HG03108 (cell line): ENCODE measurements around the gene SCYL2.

Experiments
- ATAC-seq: cut with Tn5 transposase; IDR thresholded peaks from one replicate; pipeline ENCODE4 v1.9.1; 2021; ENCODE audit warnings: moderate library complexity; ENCODE audit not compliant: unreplicated experiment

The SCYL2 gene

DNA sequence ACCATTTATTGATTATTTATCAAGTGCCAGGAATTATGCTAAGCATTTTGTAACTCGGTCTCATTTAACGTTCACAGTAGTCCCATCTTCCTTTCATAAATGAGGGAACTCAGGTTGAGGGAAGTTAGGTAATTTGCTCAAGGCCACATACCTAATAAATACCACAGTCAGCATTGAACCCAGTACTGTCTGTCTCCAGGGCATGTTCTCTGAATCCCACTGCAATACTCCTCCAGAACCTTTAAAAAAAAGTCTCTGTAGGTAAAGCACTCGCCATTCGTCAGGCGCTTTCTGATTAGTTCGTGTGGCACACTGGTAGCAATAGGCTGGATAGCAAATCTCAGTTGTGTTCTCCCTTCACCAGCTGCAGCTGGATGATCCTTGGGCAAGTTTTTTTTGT, 104.2 kb downstream of the SCYL2 start:
- no peak for ATAC-seq

DNA sequence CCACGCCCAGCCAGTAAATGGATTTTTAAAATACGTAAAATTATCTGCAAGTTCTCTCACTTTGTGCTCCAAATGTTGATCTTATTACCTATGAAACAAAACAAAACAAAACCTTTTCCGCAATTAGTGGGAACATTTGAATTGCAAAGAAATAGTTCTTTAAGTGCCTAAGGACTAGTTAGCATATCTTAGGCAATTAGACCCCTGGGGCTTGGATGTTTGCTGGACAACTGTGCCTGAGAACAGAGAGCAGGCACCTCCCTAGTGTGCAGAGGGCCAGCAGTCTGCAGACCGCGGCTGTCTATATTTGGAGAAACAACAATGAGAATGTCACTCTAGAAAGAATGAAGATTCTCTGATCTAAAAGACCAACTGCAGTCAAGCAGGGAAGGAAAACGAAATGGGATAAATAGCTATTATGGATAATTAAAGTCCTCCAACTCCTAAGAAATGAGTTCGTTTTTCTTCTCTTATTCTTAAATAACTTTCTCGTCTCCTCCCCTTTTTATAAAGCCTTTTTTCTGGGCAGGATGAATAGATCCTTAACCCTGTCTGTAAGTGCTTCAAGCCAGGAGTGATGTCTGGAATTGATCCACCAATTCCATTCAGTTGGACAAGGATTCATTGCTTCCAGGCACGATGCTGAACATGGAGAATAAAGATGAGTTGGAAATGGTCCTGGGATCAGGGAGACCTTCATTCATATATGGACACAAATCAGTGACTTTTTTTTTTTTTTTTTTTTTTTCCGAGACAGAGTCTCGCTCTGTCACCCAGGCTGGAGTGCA, 106.1 kb downstream of the SCYL2 start:
- no peak for ATAC-seq

DNA sequence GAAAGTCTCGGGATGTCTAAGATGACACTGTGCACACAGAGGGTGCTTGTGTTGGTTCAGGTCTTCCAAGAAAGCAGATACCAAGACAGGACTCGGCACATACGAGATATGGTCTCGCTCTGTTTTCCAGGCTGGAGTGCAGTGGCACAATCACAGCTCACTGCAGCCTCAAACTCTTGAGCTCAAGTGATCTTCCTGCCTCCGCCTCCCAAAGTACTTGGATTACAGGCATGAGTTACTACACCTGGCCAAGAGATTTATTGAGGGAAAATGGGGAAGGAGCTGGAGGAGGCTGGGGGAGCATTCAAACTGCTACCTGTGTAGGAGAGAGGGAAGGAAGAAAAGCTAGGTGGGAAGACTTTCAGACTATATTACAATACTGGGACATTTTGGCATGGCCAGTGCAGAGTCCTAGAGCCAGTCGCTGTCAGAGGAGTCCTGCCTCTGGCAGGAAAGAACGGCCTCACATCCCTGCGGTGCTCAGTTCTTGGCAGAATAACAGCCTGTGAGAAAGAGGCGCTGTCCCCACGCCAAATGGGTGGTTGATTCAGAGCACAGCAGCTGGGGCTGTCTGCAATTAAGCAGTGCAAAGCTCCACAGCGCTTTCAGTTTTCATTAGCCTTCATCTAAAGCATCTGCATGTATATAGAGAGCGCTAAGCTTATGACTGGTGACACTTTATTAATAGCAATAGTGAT, 108.2 kb downstream of the SCYL2 start:
- no peak for ATAC-seq

DNA sequence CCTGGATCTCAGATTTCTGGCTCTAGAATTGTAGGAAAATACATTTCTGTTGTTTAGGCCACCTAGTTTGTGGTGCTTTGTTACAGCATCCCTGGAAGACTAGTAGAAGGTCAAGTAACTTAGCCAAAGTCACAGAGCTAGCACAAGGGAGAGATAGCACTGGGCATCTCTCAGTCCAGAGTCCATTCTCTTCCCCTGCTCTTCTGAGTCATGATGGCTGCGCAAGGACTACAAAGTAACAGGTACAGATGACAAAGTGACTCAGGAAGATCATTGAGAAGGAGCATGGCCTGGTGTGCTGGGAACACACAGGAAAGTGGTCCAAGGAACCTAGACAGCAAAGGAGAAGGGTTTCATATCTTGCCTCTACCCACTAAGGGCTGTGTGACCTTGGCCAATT, 109.2 kb downstream of the SCYL2 start:
- ATAC-seq = no peak

DNA sequence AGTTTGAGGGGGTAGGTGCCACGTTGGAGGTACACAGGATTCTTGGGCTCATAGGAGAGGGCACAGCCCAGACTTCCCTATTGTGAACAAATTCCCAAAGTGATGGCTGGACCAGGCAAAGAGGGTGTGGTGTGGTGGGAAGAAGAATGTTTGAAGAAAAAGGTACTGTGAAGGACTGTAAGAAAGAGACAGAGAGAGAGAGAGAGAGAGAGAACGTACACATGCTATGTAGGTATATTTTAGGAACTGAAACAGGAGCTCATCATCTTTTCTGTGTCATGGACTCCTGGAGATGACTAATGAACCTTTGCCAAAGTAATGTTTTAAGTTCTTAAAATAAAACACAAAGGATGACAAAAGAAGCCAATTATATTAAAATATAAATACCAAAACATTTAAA, 114.4 kb downstream of the SCYL2 start:
- ATAC-seq = no peak

DNA sequence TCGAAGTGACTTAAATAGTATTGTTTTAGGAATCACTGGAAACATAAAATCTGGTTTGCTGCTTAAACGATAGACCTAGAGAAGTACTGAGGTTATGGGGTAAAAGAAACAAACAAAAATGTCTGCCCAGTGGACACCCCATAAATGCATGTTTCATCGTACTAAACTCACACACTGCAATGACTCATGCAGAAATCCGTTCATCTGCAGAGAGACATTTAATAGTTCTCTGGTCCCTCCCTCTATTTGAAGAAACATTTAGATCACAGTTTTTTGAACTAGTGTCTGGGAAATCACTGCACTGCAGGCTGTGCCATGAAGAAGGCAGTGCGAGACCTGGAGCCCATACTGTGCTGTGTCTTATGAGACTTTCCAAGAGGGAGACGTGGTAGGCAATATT, 115.4 kb downstream of the SCYL2 start:
- ATAC-seq = no peak

DNA sequence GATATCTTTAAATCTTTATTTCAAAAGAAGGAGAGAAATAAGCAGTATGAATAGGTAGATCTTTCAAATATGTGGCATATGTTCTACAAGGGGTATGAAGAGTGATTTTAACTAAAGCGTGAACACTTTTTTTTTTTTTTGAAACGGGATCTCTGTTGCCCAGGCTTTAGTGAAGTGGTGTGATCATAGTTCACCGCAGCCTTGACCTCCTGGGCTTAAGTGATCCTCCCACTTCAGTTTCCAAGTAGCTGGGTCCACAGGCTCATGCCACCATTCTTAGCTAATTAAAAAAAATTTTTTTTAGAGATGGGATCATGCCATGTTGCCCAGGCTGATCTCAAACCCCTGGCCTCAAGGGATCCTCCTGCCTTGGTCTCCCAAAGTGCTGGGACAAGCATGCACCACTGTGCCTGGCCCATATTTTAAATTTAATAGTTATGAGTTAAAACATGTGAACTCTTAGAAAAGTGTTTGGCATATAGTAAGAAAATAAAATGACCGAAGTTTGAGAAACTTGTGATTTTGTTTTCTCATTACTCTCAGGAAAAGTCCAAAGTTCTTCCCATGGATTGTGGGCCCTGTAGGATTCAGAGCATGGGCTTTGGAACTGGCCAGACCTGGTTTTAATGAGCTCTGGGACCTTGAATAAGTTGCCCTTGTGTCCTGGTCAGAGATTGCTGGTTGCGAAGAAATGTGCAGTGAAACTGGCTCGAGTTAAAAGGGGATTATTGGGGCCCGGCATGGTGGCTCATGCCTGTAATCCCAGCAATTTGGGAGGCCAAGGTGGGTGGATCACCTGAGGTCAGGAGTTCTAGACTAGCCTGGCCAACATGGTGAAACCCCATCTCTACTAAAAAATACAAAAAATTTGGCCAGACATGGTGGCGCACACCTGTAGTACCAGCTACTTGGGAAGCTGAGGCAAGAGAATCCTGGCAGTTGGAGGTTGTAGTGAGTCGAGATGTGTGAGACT, 116.9 kb downstream of the SCYL2 start:
- no peak for ATAC-seq

DNA sequence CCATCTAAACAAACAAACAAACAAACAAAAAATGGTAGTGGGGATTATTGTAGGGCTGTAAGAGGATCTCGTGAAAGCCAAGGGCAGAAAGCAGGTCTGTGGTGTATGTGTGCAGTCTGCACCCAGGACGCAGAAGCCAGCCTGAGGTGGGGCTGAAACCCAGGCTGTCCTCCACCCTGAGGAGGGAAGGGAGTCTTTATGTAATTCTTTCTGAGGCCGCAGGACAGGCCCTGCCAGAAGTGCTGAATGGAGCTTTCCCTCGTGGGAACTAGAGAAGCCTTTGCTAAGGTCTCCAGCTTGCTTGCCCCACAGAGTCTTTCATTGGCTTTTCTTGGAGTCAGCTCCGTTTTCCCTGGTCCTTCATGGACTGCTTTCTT, 117.6 kb downstream of the SCYL2 start:
- no peak for ATAC-seq

DNA sequence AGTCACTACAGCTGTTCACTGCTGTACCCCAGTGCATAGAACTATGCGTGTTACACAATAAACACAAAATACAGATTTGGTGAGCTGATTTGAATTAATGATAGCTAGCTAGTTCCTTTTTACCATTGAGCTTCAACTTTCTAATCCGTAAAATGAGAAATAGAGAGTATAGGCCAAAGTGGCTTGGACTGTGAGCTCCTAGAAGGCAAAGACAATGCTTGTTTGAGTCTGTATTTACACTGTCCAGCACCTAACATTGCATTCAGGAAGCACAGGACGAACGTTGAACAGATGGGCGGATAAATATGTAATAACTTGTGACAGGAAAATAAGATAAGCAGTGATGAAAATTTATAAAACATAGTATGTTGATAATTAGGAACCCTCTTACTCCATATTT, 121.4 kb downstream of the SCYL2 start:
- no peak for ATAC-seq
